ENCODE results near the gene MAST4.

- TF ChIP-seq POLR2A (IDR thresholded peaks at IDR 0.05; ENCODE audit: low read depth, low read length) = no peak
- no peak for TF ChIP-seq POLR2AphosphoS5 (IDR thresholded peaks at IDR 0.05; ENCODE audit: low read depth, low read length)
- TF ChIP-seq TAF1 (IDR thresholded peaks at IDR 0.05; ENCODE audit: borderline replicate concordance, low read depth, low read length) = no peak
These were observed 25.0 kb downstream of the MAST4 start for GRCh38 chr5:66621146-66621545.

All from GM12892 (cell line).